DND-41 (cell line): ENCODE data around the gene MAN1B1.

ENCODE experiments used
- CTCF ChIP-seq: IDR thresholded peaks from 2 replicates; pipeline ENCODE4 v1.5.1; 2012; ENCODE audit warnings: borderline replicate concordance, low read length, moderate library complexity, mild to moderate bottlenecking; ENCODE audit not compliant: poor library complexity, severe bottlenecking; ENCODE audit errors: extremely low read depth
- EZH2 ChIP-seq: IDR thresholded peaks from 3 replicates; pipeline ENCODE4 v1.6.1; 2012; ENCODE audit warnings: borderline replicate concordance, low read depth, mild to moderate bottlenecking, moderate library complexity, low read length, inconsistent platforms; ENCODE audit not compliant: severe bottlenecking

- TF ChIP-seq CTCF: no peak
- TF ChIP-seq EZH2: no peak
Measured at GRCh38 chr9:137089232-137089947, 2.6 kb downstream of the MAN1B1 start.
